Right lobe of liver (tissue), 6 donors: ENCODE measurements around the gene TBX18. TPM values are rescaled to one million over a fixed set of nuclear protein-coding genes. Genes with fewer than 3 reads are reported as not detected.

Experiments used
- ATAC-seq, 4 donors: fragments of 200-7000 bp; cut with Tn5 transposase; one replicate each; pipeline ENCODE4 v1.9.1; 2020; ENCODE audit warnings: mild to moderate bottlenecking in 4 of 4, moderate library complexity in 4 of 4
- DNase-seq, 3 donors: peaks; one replicate each; pipeline ENCODE4 v3.0.0-alpha.2; 2020
- H3K27ac ChIP-seq, 3 donors: fragments of 200-600 bp; one replicate each; pipeline ENCODE4 v1.8.0; 2022
- H3K27me3 ChIP-seq, 2 donors: fragments of 200-600 bp; one replicate each; pipeline ENCODE4 v1.8.0; 2022
- H3K36me3 ChIP-seq, 4 donors: fragments of 200-600 bp; sonication (generic) in 1 of 4; one replicate each; pipeline versions ENCODE4 v1.5.1 to v1.8.0; 2017 to 2022; ENCODE audit warnings: control low read depth in 1 of 4
- H3K4me1 ChIP-seq, 4 donors: fragments of 200-600 bp; sonication (generic) in 1 of 4; one replicate each; pipeline versions ENCODE4 v1.5.1 to v1.8.0; 2017 to 2022; ENCODE audit warnings: control low read depth in 1 of 4
- H3K4me3 ChIP-seq, 3 donors: fragments of 200-600 bp; one replicate each; pipeline ENCODE4 v1.8.0; 2022
- H3K9me3 ChIP-seq, 4 donors: fragments of 200-600 bp; sonication (generic) in 1 of 4; one replicate each; pipeline versions ENCODE4 v1.5.1 to v1.8.0; 2017 to 2022; ENCODE audit warnings: control low read depth in 1 of 4
- CTCF ChIP-seq, 4 donors: fragments of 200-600 bp in 3 of 4; fragments of 450-650 bp in 1 of 4; IDR thresholded peaks; one replicate each; pipeline versions ENCODE4 v1.5.1 to v1.8.0; 2016 to 2022; ENCODE audit warnings: antibody characterized with exemption in 4 of 4, mild to moderate bottlenecking in 2 of 4
- POLR2A ChIP-seq: fragments of 450-650 bp; IDR thresholded peaks from one replicate; pipeline ENCODE4 v1.6.1; 2017; ENCODE audit warnings: antibody characterized with exemption, mild to moderate bottlenecking
- WGBS: methylation state at CpG from one replicate; pipeline ENCODE4 v1.1.6; 2018; ENCODE audit warnings: low coverage, low lambda C conversion rate; ENCODE audit not compliant: insufficient coverage; ENCODE audit errors: missing lambda C conversion rate; 5-methylcytosine and 5-hydroxymethylcytosine counted together
- intact Hi-C, 2 donors: fragments of 100-400 bp; cut with DNase I; formaldehyde crosslinking; loops; one replicate each; pipeline versions ENCODE4 v1.11.2 to v1.14.1; 2022
- small RNA-seq, 2 experiments: library from RNA; depleted of rRNA; stranded (forward); fragments of <200 nt; gene quantifications; one replicate each; pipeline ENCODE3, GENCODE V24; 2016
- total RNA-seq, 6 experiments: library from RNA; depleted of rRNA in 2 of 6; stranded (reverse); fragments of >200 nt in 2 of 6; fragmentation: NEBNext Ultra II Directional in 3 of 6; extraction: Animal tissue kit (Norgen Biotek cat#: 25700) in 3 of 6; gene quantifications; one replicate each; pipeline versions ENCODE4 v1.1.0 to v1.2.4, GENCODE V29; 2016 to 2023
- donor health status: DM: no; HTN: yes; CAD: no.
- donor health status: DM: no; HTN: no; CAD: no.
- donor health status: DM: no; HTN: no; CAD: no.
- donor health status: DM: no; HTN: yes; CAD: no.
- donor health status: DM: no; HTN: yes; CAD: no.

TBX18 gene
- total RNA-seq, 6 experiments from 2014 or later, result 0.15 to 0.87 (median 0.49) TPM; not detected in 1

GRCh38 chr6:84639396-84639795 is 125.0 kb downstream of the TBX18 start:
- ATAC-seq, result no peak
- Histone ChIP-seq H3K27ac (no peak overlapping the region), H3K4me1 (no peaks in the 10 kb centered on the region), H3K9me3 (no peaks in the 10 kb centered on the region), H3K27me3 (no peaks in the 10 kb centered on the region), H3K36me3 (no peaks in the 10 kb centered on the region), H3K4me3 (no peak overlapping the region)
- TF ChIP-seq POLR2A, result no peak
- TF ChIP-seq CTCF (IDR thresholded peaks at IDR 0.05), result no peak
- intact Hi-C loops, result no loop called here
- no peak for DNase-seq
- WGBS, result 42% methylated on average over 3 of the region's 3 CpGs

- no peak for TF ChIP-seq CTCF (IDR thresholded peaks at IDR 0.05)
- TF ChIP-seq POLR2A, result no peak
- H3K4me1 ChIP-seq, result no peaks in the 10 kb centered on the region
- H3K27me3 ChIP-seq, result no peaks in the 10 kb centered on the region
- no peak for DNase-seq
- H3K27ac ChIP-seq, result no peak overlapping the region
- intact Hi-C loops, result no loop called here
- no peak overlapping the region for H3K4me3 ChIP-seq
- 45% methylated on average over 3 of the region's 3 CpGs for WGBS
- H3K36me3 ChIP-seq, result no peaks in the 10 kb centered on the region
- no peaks in the 10 kb centered on the region for H3K9me3 ChIP-seq
- no peak for ATAC-seq
These were observed 126.1 kb downstream of the TBX18 start for GRCh38 chr6:84638286-84638685.

Small RNA genes within 50 kb of the gene (small RNA-seq; reads per million reads assigned to genes)
- gene AL590143.1, result 0 reads per million in 2 experiments
